Liver (tissue), 9 donors: Measurements from ENCODE around the gene MPRIP. TPM values are rescaled to one million over a fixed set of nuclear protein-coding genes. Genes with fewer than 3 reads are reported as not detected.

ENCODE experiments used
- DNase-seq: peaks from one replicate; pipeline ENCODE4 v3.0.0-alpha.2; 2017; ENCODE audit warnings: low spot score
- H3K27ac ChIP-seq, 2 donors: one replicate each; pipeline ENCODE4 v1.7.0; 2013; ENCODE audit warnings: inconsistent platforms in 2 of 2, low read length in 2 of 2, control low read depth in 1 of 2, low read depth in 1 of 2, mild to moderate bottlenecking in 1 of 2
- H3K27me3 ChIP-seq, 4 donors: one replicate each; pipeline versions ENCODE4 v1.6.1 to v1.7.0; 2013; ENCODE audit warnings: low read length in 3 of 4, inconsistent platforms in 1 of 4, mild to moderate bottlenecking in 1 of 4, moderate library complexity in 1 of 4; ENCODE audit not compliant: control insufficient read depth in 4 of 4, insufficient read depth in 4 of 4
- H3K36me3 ChIP-seq, 4 donors: one replicate each; pipeline versions ENCODE4 v1.6.1 to v1.7.0; 2013; ENCODE audit warnings: low read length in 3 of 4, mild to moderate bottlenecking in 3 of 4, low read depth in 1 of 4, moderate library complexity in 1 of 4; ENCODE audit not compliant: control insufficient read depth in 4 of 4, insufficient read depth in 3 of 4
- H3K4me1 ChIP-seq, 4 donors: one replicate each; pipeline versions ENCODE4 v1.6.1 to v1.7.0; 2013; ENCODE audit warnings: low read length in 3 of 4, mild to moderate bottlenecking in 3 of 4, moderate library complexity in 1 of 4; ENCODE audit not compliant: control insufficient read depth in 4 of 4, insufficient read depth in 4 of 4
- H3K4me3 ChIP-seq, 3 donors: one replicate each; pipeline versions ENCODE4 v1.6.1 to v1.7.0; 2013; ENCODE audit warnings: low read length in 3 of 3, control low read depth in 1 of 3, low read depth in 1 of 3, mild to moderate bottlenecking in 1 of 3
- H3K9ac ChIP-seq, 2 donors: one replicate each; pipeline ENCODE4 v1.7.0; 2013; ENCODE audit warnings: low read length in 2 of 2, mild to moderate bottlenecking in 2 of 2, moderate library complexity in 2 of 2, control low read depth in 1 of 2, low read depth in 1 of 2
- H3K9me3 ChIP-seq, 4 donors: one replicate each; pipeline versions ENCODE4 v1.6.1 to v1.7.0; 2013; ENCODE audit warnings: low read length in 3 of 4; ENCODE audit not compliant: control insufficient read depth in 4 of 4
- EGR1 ChIP-seq, 2 donors: IDR thresholded peaks; 2 replicates each; pipeline ENCODE4 v1.6.1; 2016 to 2018; ENCODE audit warnings: antibody characterized with exemption in 2 of 2, low read depth in 2 of 2
- FOXA1 ChIP-seq: IDR thresholded peaks from 2 replicates; pipeline ENCODE4 v1.6.1; 2016; ENCODE audit warnings: antibody characterized with exemption
- FOXA2 ChIP-seq: IDR thresholded peaks from 2 replicates; pipeline ENCODE4 v1.6.1; 2016; ENCODE audit warnings: antibody characterized with exemption
- GABPA ChIP-seq, 2 donors: IDR thresholded peaks in 1 of 2; conservative IDR thresholded peaks in 1 of 2; 2 replicates each; pipeline ENCODE4 v1.6.1; 2016; ENCODE audit warnings: antibody characterized with exemption in 2 of 2, mild to moderate bottlenecking in 1 of 2, moderate library complexity in 1 of 2
- HNF4A ChIP-seq, 2 donors: conservative IDR thresholded peaks; 2 replicates each; pipeline ENCODE4 v1.6.1; 2016; ENCODE audit warnings: antibody characterized with exemption in 2 of 2, mild to moderate bottlenecking in 2 of 2
- HNF4G ChIP-seq: IDR thresholded peaks from 2 replicates; pipeline ENCODE4 v1.6.1; 2016; ENCODE audit warnings: antibody characterized with exemption
- JUND ChIP-seq, 2 donors: IDR thresholded peaks; 2 replicates each; pipeline ENCODE4 v1.6.1; 2016; ENCODE audit warnings: antibody characterized with exemption in 2 of 2
- NR2F2 ChIP-seq: IDR thresholded peaks from 2 replicates; pipeline ENCODE4 v1.6.1; 2016; ENCODE audit warnings: antibody characterized with exemption
- RXRA ChIP-seq, 2 donors: IDR thresholded peaks; 2 replicates each; pipeline ENCODE4 v1.6.1; 2017 to 2018; ENCODE audit warnings: antibody characterized with exemption in 2 of 2, mild to moderate bottlenecking in 1 of 2
- SP1 ChIP-seq: IDR thresholded peaks from 2 replicates; pipeline ENCODE4 v1.6.1; 2018; ENCODE audit warnings: antibody characterized with exemption, mild to moderate bottlenecking
- TAF1 ChIP-seq: conservative IDR thresholded peaks from 2 replicates; pipeline ENCODE4 v1.6.1; 2016; ENCODE audit warnings: antibody characterized with exemption, mild to moderate bottlenecking
- YY1 ChIP-seq: IDR thresholded peaks from 2 replicates; pipeline ENCODE4 v1.6.1; 2016; ENCODE audit warnings: antibody characterized with exemption, mild to moderate bottlenecking
- WGBS: extraction: QIAGEN DNeasy Blood & Tissue Kit; methylation state at CpG from one replicate; pipeline ENCODE4 v1.1.7; 2013; 5-methylcytosine and 5-hydroxymethylcytosine counted together
- polyA plus RNA-seq, 2 donors: library from polyadenylated mRNA; stranded (reverse) in 1 of 2; unstranded in 1 of 2; fragments of 200-250 nt in 1 of 2; fragments of >200 nt in 1 of 2; fragmentation: Nextera tagmentation in 1 of 2; extraction: Ambion mirVana in 1 of 2; gene quantifications; one replicate each; pipeline versions ENCODE4 v1.2.1 to v1.2.3, GENCODE V29; 2013 to 2015
- total RNA-seq, 2 donors: library from RNA; depleted of rRNA; stranded (reverse); fragments of >200 nt; gene quantifications; one replicate each; pipeline ENCODE4 v1.2.3, GENCODE V29; 2014
- TF ChIP-seq, protein P1 (sequence below): IDR thresholded peaks from 2 replicates; pipeline ENCODE4 v1.6.1; 2016; ENCODE audit warnings: antibody characterized with exemption, mild to moderate bottlenecking
- TF ChIP-seq, protein P2 (sequence below): IDR thresholded peaks from 2 replicates; pipeline ENCODE4 v1.6.1; 2016; ENCODE audit warnings: antibody characterized with exemption
- TF ChIP-seq, protein P3 (sequence below): fragments of 150-350 bp; IDR thresholded peaks from 2 replicates; pipeline ENCODE4 v1.5.1; 2017; ENCODE audit warnings: improper control_type of control experiment, low read depth, low read length; ENCODE audit not compliant: missing input control
- TF ChIP-seq, protein P4 (sequence below): IDR thresholded peaks from 2 replicates; pipeline ENCODE4 v1.6.1; 2016; ENCODE audit warnings: antibody characterized with exemption
- TF ChIP-seq, protein P5 (sequence below): IDR thresholded peaks from 2 replicates; pipeline ENCODE4 v1.6.1; 2016; ENCODE audit warnings: antibody characterized with exemption
- donor health status: healthy.
- donor health status: healthy.
- donor health status: healthy.
- donor health status: healthy.
- donor health status: healthy.

Gene MPRIP
- total and polyA plus RNA-seq, 4 donors: 21.2 to 61.9 (median 34.7) TPM

DNA sequence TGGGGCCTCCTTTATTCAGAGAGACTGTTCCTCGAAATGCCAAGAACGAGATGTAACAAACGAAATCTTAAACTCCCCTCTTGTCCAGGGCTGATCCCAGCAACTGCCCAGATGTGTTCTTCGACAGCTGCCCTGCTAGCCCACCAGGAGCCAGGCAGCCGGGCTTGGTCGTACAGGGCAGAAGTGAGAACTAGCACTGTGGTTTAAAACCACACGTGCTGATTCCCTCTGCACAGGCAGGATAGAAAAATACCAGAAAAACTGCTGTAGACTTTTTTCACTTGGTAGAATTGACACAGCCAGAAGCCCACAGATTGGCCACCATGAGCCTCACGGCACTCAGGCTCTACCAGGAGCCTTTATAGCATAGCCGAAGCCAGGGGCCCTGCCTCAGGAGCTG is 130.7 kb downstream of the MPRIP start:
- Histone ChIP-seq H3K9me3 (no peaks in the 10 kb centered on the region), H3K9ac (no peak overlapping the region), H3K27me3 (no peaks in the 10 kb centered on the region), H3K4me3 (no peak overlapping the region), H3K27ac (no peak overlapping the region), H3K4me1 (no peaks in the 10 kb centered on the region), H3K36me3 (peaks cover 10 to 83% (median 46%) of the 10 kb centered on the region in 4 donors)
- WGBS: 88% methylated on average over 9 of the region's 9 CpGs
- TF ChIP-seq, protein P1, sequence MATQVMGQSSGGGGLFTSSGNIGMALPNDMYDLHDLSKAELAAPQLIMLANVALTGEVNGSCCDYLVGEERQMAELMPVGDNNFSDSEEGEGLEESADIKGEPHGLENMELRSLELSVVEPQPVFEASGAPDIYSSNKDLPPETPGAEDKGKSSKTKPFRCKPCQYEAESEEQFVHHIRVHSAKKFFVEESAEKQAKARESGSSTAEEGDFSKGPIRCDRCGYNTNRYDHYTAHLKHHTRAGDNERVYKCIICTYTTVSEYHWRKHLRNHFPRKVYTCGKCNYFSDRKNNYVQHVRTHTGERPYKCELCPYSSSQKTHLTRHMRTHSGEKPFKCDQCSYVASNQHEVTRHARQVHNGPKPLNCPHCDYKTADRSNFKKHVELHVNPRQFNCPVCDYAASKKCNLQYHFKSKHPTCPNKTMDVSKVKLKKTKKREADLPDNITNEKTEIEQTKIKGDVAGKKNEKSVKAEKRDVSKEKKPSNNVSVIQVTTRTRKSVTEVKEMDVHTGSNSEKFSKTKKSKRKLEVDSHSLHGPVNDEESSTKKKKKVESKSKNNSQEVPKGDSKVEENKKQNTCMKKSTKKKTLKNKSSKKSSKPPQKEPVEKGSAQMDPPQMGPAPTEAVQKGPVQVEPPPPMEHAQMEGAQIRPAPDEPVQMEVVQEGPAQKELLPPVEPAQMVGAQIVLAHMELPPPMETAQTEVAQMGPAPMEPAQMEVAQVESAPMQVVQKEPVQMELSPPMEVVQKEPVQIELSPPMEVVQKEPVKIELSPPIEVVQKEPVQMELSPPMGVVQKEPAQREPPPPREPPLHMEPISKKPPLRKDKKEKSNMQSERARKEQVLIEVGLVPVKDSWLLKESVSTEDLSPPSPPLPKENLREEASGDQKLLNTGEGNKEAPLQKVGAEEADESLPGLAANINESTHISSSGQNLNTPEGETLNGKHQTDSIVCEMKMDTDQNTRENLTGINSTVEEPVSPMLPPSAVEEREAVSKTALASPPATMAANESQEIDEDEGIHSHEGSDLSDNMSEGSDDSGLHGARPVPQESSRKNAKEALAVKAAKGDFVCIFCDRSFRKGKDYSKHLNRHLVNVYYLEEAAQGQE: no peak
- TF ChIP-seq JUND (IDR thresholded peaks at IDR 0.05) (no peak), FOXA1 (no peak), EGR1 (IDR thresholded peaks at IDR 0.05; ENCODE audit: low read depth in 2 of 2) (no peak), TAF1 (no peak), RXRA (IDR thresholded peaks at IDR 0.05) (no peak), SP1 (no peak), FOXA2 (no peak)
- DNase-seq: no peak

DNA sequence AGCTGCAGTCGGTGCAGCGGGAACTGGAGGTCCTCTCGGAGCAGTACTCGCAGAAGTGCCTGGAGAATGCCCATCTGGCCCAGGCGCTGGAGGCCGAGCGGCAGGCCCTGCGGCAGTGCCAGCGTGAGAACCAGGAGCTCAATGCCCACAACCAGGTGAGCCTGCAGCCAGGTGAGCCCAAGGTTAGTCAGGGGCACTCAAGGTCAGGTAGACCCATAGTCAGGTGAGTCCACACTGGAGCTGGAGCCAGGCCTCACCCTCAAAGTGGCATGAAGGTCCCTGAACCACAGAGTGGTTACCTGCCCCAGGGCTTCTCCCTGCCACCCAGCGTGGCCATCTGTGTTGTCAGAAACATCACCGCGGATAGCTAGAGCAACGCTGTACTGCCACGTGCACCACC is 131.7 kb downstream of the MPRIP start:
- Histone ChIP-seq H3K4me1 (no peaks in the 10 kb centered on the region), H3K9me3 (no peaks in the 10 kb centered on the region), H3K9ac (no peak overlapping the region), H3K36me3 (peaks cover 10 to 84% (median 49%) of the 10 kb centered on the region in 4 donors), H3K27me3 (no peaks in the 10 kb centered on the region), H3K27ac (no peak overlapping the region), H3K4me3 (no peak overlapping the region)
- WGBS: 97% methylated on average over 14 of the region's 14 CpGs
- no peak for DNase-seq
- TF ChIP-seq EGR1 (IDR thresholded peaks at IDR 0.05; ENCODE audit: low read depth in 2 of 2) (no peak), RXRA (IDR thresholded peaks at IDR 0.05) (no peak), GABPA (IDR thresholded peaks at IDR 0.05 in 1 of 2, conservative IDR thresholded peaks at IDR 0.05 in 1 of 2) (no peak), HNF4G (no peak), FOXA1 (no peak), FOXA2 (no peak), HNF4A (conservative IDR thresholded peaks at IDR 0.05) (no peak), JUND (IDR thresholded peaks at IDR 0.05) (no peak), NR2F2 (no peak), TAF1 (no peak), YY1 (no peak)
- TF ChIP-seq, protein P2, sequence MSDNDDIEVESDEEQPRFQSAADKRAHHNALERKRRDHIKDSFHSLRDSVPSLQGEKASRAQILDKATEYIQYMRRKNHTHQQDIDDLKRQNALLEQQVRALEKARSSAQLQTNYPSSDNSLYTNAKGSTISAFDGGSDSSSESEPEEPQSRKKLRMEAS: no peak
- TF ChIP-seq, protein P3, sequence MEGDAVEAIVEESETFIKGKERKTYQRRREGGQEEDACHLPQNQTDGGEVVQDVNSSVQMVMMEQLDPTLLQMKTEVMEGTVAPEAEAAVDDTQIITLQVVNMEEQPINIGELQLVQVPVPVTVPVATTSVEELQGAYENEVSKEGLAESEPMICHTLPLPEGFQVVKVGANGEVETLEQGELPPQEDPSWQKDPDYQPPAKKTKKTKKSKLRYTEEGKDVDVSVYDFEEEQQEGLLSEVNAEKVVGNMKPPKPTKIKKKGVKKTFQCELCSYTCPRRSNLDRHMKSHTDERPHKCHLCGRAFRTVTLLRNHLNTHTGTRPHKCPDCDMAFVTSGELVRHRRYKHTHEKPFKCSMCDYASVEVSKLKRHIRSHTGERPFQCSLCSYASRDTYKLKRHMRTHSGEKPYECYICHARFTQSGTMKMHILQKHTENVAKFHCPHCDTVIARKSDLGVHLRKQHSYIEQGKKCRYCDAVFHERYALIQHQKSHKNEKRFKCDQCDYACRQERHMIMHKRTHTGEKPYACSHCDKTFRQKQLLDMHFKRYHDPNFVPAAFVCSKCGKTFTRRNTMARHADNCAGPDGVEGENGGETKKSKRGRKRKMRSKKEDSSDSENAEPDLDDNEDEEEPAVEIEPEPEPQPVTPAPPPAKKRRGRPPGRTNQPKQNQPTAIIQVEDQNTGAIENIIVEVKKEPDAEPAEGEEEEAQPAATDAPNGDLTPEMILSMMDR: no peak
- TF ChIP-seq, protein P4, sequence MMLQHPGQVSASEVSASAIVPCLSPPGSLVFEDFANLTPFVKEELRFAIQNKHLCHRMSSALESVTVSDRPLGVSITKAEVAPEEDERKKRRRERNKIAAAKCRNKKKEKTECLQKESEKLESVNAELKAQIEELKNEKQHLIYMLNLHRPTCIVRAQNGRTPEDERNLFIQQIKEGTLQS: no peak
- TF ChIP-seq, protein P5, sequence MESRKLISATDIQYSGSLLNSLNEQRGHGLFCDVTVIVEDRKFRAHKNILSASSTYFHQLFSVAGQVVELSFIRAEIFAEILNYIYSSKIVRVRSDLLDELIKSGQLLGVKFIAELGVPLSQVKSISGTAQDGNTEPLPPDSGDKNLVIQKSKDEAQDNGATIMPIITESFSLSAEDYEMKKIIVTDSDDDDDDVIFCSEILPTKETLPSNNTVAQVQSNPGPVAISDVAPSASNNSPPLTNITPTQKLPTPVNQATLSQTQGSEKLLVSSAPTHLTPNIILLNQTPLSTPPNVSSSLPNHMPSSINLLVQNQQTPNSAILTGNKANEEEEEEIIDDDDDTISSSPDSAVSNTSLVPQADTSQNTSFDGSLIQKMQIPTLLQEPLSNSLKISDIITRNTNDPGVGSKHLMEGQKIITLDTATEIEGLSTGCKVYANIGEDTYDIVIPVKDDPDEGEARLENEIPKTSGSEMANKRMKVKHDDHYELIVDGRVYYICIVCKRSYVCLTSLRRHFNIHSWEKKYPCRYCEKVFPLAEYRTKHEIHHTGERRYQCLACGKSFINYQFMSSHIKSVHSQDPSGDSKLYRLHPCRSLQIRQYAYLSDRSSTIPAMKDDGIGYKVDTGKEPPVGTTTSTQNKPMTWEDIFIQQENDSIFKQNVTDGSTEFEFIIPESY: no peak
- TF ChIP-seq, protein P1: no peak
